ENCODE data around the gene CTSK.

Gene CTSK

GRCh38 chr1:150788946-150789345 is 19.1 kb downstream of the CTSK start:
- no peak for TF ChIP-seq SIN3A (IDR thresholded peaks at IDR 0.05; ENCODE audit: borderline replicate concordance, insufficient read depth, low read length)
- TF ChIP-seq TAF1 (IDR thresholded peaks at IDR 0.05; ENCODE audit: borderline replicate concordance, insufficient read depth, low read length), result no peak
- TF ChIP-seq POLR2AphosphoS5 (IDR thresholded peaks at IDR 0.05; ENCODE audit: low read depth, low read length), result no peak
- no peak for TF ChIP-seq FOXP2 (optimal IDR thresholded peaks at IDR 0.05; ENCODE audit: borderline replicate concordance, extremely low read depth, extremely low read length, insufficient read depth)
- no peak for TF ChIP-seq REST (IDR thresholded peaks at IDR 0.05; ENCODE audit: insufficient read depth in 1 of 2, low read depth in 2 of 2, low read length in 2 of 2)

GRCh38 chr1:150787455-150787854 is 20.6 kb downstream of the CTSK start:
- TF ChIP-seq REST (IDR thresholded peaks at IDR 0.05; ENCODE audit: insufficient read depth in 1 of 2, low read depth in 2 of 2, low read length in 2 of 2), result no peak
- no peak for TF ChIP-seq FOXP2 (optimal IDR thresholded peaks at IDR 0.05; ENCODE audit: borderline replicate concordance, extremely low read depth, extremely low read length, insufficient read depth)
- no peak for TF ChIP-seq TAF1 (IDR thresholded peaks at IDR 0.05; ENCODE audit: borderline replicate concordance, insufficient read depth, low read length)
- TF ChIP-seq SIN3A (IDR thresholded peaks at IDR 0.05; ENCODE audit: borderline replicate concordance, insufficient read depth, low read length), result no peak
- no peak for TF ChIP-seq POLR2AphosphoS5 (IDR thresholded peaks at IDR 0.05; ENCODE audit: low read depth, low read length)

- TF ChIP-seq REST (IDR thresholded peaks at IDR 0.05; ENCODE audit: insufficient read depth in 1 of 2, low read depth in 2 of 2, low read length in 2 of 2), result no peak
- no peak for TF ChIP-seq SIN3A (IDR thresholded peaks at IDR 0.05; ENCODE audit: borderline replicate concordance, insufficient read depth, low read length)
- no peak for TF ChIP-seq POLR2AphosphoS5 (IDR thresholded peaks at IDR 0.05; ENCODE audit: low read depth, low read length)
- no peak for TF ChIP-seq TAF1 (IDR thresholded peaks at IDR 0.05; ENCODE audit: borderline replicate concordance, insufficient read depth, low read length)
- TF ChIP-seq FOXP2 (optimal IDR thresholded peaks at IDR 0.05; ENCODE audit: borderline replicate concordance, extremely low read depth, extremely low read length, insufficient read depth), result no peak
These were observed 27.6 kb downstream of the CTSK start for GRCh38 chr1:150780510-150780909.

- TF ChIP-seq SIN3A (IDR thresholded peaks at IDR 0.05; ENCODE audit: borderline replicate concordance, insufficient read depth, low read length) (no peak), POLR2AphosphoS5 (IDR thresholded peaks at IDR 0.05; ENCODE audit: low read depth, low read length) (no peak), REST (IDR thresholded peaks at IDR 0.05; ENCODE audit: insufficient read depth in 1 of 2, low read depth in 2 of 2, low read length in 2 of 2) (no peak), TAF1 (IDR thresholded peaks at IDR 0.05; ENCODE audit: borderline replicate concordance, insufficient read depth, low read length) (no peak), FOXP2 (optimal IDR thresholded peaks at IDR 0.05; ENCODE audit: borderline replicate concordance, extremely low read depth, extremely low read length, insufficient read depth) (no peak)
These were observed 29.7 kb downstream of the CTSK start for GRCh38 chr1:150778409-150778808.

- TF ChIP-seq REST (IDR thresholded peaks at IDR 0.05; ENCODE audit: insufficient read depth in 1 of 2, low read depth in 2 of 2, low read length in 2 of 2) (no peak), FOXP2 (optimal IDR thresholded peaks at IDR 0.05; ENCODE audit: borderline replicate concordance, extremely low read depth, extremely low read length, insufficient read depth) (no peak), TAF1 (IDR thresholded peaks at IDR 0.05; ENCODE audit: borderline replicate concordance, insufficient read depth, low read length) (no peak), POLR2AphosphoS5 (IDR thresholded peaks at IDR 0.05; ENCODE audit: low read depth, low read length) (no peak), SIN3A (IDR thresholded peaks at IDR 0.05; ENCODE audit: borderline replicate concordance, insufficient read depth, low read length) (no peak)
These were observed 30.5 kb downstream of the CTSK start for GRCh38 chr1:150777544-150777943.

Measured in PFSK-1 (cell line).